ENCODE results near the gene LCA5. TPM values are rescaled to one million over a fixed set of nuclear protein-coding genes. Genes with fewer than 3 reads are reported as not detected.
"Not testable (repeated sequence)": the region's sequence is repeated elsewhere in the genome, so short reads cannot be mapped to it uniquely, and the experiment has no call there.

Gene LCA5
- total and polyA plus RNA-seq, 4 donors: 2.0 to 8.8 (median 5.8) TPM

DNA sequence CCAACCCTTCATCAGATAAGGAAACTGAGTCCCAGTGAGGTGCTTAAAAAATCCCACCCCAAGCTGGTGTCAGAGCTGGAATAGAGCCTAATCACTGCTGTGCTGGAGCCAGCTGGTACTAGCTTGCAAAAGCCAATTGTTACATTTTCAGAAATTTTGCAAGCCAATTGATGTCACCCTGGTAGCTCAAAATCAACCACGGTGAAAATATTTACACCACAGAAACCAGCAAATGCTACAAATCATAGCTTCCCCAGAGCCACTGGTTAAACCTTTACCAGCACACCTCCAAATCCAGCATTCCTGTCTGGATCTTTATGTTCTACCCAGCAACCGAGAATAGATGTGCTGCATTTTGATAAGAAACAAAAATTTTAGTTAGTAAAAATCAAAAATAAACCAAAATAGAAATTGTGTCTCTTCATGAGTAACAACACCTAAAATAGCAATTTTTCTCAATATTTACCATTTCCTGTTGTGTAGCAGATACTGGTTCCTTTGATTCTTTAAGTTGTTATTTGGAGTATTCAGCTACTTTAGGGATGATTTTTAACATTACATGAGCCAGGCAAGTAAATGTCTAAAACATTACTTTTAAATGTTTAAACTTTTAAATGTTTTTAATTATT lies 7.2 kb upstream of the LCA5 start:
- no peaks in the 10 kb centered on the region for H3K27me3 ChIP-seq (ENCODE audit: control insufficient read depth in 1 of 2, insufficient read depth in 2 of 2, low read length in 1 of 2)
- no peak for ATAC-seq (ENCODE audit: low FRiP score)
- H3K27ac ChIP-seq (ENCODE audit: low read depth in 1 of 2, low read length in 2 of 2): peak overlapping the region in 1 of 2 donors; percentile 51
- H3K9me3 ChIP-seq (ENCODE audit: control insufficient read depth, low read length): no peaks in the 10 kb centered on the region
- DNase-seq: no peak
- intact Hi-C loops (cut with DNase I): no loop called here
- peaks cover 0 to 3% of the 10 kb centered on the region in 2 donors for H3K4me1 ChIP-seq (ENCODE audit: control insufficient read depth in 1 of 2, insufficient read depth in 2 of 2, low read length in 2 of 2)
- no peaks in the 10 kb centered on the region for H3K36me3 ChIP-seq (ENCODE audit: control insufficient read depth in 1 of 2, insufficient read depth in 2 of 2, low read length in 1 of 2)
- H3K4me3 ChIP-seq (ENCODE audit: low read length in 2 of 2): peak overlapping the region in 1 of 2 donors; percentile 82
- WGBS, 2 donors: 24 to 49% methylated on average over 2 of the region's 2 CpGs

DNA sequence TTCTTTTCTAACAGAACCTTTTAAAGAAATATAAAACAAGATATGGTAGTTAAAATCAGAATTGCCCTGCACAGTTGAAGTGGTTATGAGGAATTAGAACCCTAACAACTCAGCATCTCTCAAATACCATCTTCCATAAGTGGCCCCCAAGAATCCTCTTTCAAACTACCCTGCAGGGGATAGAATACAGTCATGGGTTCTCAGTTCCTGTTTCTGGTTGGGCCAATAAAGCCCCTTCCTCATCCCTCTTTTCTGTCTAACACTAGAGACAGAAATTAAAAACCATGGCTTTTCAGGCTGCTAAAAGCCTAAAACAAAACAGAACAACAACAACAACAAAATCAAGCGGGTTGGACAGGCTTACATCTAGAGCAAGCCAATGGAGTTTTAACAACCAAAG lies 6.7 kb upstream of the LCA5 start:
- H3K4me3 ChIP-seq (ENCODE audit: low read length in 2 of 2): no peak overlapping the region
- H3K27ac ChIP-seq (ENCODE audit: low read depth in 1 of 2, low read length in 2 of 2): peak overlapping the region in 1 of 2 donors; percentile 51
- ATAC-seq (ENCODE audit: low FRiP score): no peak
- no peaks in the 10 kb centered on the region for H3K36me3 ChIP-seq (ENCODE audit: control insufficient read depth in 1 of 2, insufficient read depth in 2 of 2, low read length in 1 of 2)
- 100% methylated on average over 1 of the region's 1 CpG for WGBS, 2 donors
- no peaks in the 10 kb centered on the region for H3K9me3 ChIP-seq (ENCODE audit: control insufficient read depth, low read length)
- no peak for DNase-seq
- H3K4me1 ChIP-seq (ENCODE audit: control insufficient read depth in 1 of 2, insufficient read depth in 2 of 2, low read length in 2 of 2): peaks cover 0 to 4% of the 10 kb centered on the region in 2 donors
- H3K27me3 ChIP-seq (ENCODE audit: control insufficient read depth in 1 of 2, insufficient read depth in 2 of 2, low read length in 1 of 2): no peaks in the 10 kb centered on the region
- intact Hi-C loops (cut with DNase I): no loop called here

DNA sequence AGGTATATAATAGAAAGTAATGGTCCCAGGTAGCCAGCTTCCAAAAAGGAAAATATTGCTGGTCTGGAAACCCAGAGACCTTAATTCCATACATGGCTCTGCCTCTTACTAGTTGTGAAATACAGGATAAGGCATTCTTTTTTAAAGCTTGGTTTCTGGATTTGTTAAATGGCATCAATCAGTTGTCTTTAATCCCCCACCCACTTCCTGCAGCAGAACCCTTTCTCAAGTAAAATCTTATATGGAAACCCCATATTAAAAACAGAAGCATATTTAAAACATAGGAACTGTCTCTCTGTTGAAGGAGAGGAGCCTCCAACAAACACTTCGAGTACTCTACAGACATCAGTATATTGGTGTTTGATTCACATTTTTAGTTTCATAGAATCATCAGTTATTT lies 6.2 kb upstream of the LCA5 start:
- DNase-seq (no peak), ATAC-seq (ENCODE audit: low FRiP score) (no peak)
- 92 to 96% methylated on average over 1 of the region's 1 CpG for WGBS, 2 donors
- Histone ChIP-seq H3K27ac (ENCODE audit: low read depth in 1 of 2, low read length in 2 of 2) (no peak overlapping the region), H3K27me3 (ENCODE audit: control insufficient read depth in 1 of 2, insufficient read depth in 2 of 2, low read length in 1 of 2) (no peaks in the 10 kb centered on the region), H3K36me3 (ENCODE audit: control insufficient read depth in 1 of 2, insufficient read depth in 2 of 2, low read length in 1 of 2) (no peaks in the 10 kb centered on the region), H3K4me1 (ENCODE audit: control insufficient read depth in 1 of 2, insufficient read depth in 2 of 2, low read length in 2 of 2) (peaks cover 0 to 6% of the 10 kb centered on the region in 2 donors), H3K4me3 (ENCODE audit: low read length in 2 of 2) (no peak overlapping the region), H3K9me3 (ENCODE audit: control insufficient read depth, low read length) (no peaks in the 10 kb centered on the region)
- intact Hi-C loops (cut with DNase I): no loop called here

DNA sequence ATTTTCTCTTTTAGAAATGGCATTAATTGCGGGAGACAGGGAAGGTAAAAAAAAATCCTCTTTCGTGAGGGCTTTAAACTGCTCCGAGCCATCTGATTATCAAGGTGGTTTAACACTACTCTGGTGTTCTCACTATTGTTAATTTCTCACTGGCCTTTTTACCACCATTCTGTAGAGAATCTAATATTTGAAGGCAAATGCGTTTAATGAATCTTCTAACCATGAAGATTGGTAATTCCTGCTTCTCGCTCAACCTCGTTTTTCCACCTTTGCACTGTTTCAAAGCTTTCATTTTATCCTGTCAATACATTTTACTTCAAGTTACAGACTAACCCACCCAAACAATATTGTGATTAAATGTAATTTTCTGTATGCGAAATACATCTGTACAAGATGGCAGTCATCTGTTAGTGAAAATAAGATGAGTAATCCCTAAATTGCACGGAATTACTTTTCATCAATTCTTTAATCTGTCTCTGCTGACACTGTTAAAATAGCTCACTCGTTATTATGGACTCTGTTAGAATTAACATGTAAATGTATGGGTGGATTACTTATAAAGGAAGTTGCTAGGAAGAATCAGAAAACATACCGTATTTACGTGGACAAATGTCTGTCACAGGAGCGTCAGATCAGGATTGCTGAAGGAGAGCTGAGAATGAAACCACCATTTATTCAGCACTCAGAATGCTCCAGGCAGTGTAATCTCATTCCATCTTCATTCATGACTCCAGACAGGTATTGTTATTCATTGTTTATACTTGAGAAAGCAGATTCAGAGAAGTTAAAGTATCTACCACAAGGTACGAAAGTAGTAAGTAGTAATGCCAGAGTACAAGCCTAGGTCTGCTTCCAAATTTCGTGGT lies 1.1 kb upstream of the LCA5 start:
- DNase-seq (no peak), ATAC-seq (ENCODE audit: low FRiP score) (no peak)
- 34 to 36% methylated on average over 14 of the region's 14 CpGs for WGBS, 2 donors
- H3K27ac ChIP-seq (ENCODE audit: low read depth in 1 of 2, low read length in 2 of 2): no peak overlapping the region
- no peaks in the 10 kb centered on the region for H3K36me3 ChIP-seq (ENCODE audit: control insufficient read depth in 1 of 2, insufficient read depth in 2 of 2, low read length in 1 of 2)
- intact Hi-C loops (cut with DNase I): loop anchor here (5.0 to 10.0 kb wide), 2 partner anchors 306 to 464 kb away; partner anchors contain the start of genes HMGN3 (in 1 of the 2) and PHIP (in 1 of the 2)
- H3K4me1 ChIP-seq (ENCODE audit: control insufficient read depth in 1 of 2, insufficient read depth in 2 of 2, low read length in 2 of 2): peaks cover 0 to 3% of the 10 kb centered on the region in 2 donors
- H3K27me3 ChIP-seq (ENCODE audit: control insufficient read depth in 1 of 2, insufficient read depth in 2 of 2, low read length in 1 of 2): no peaks in the 10 kb centered on the region
- peak overlapping the region; percentile 80 to 82 for H3K4me3 ChIP-seq (ENCODE audit: low read length in 2 of 2)
- no peaks in the 10 kb centered on the region for H3K9me3 ChIP-seq (ENCODE audit: control insufficient read depth, low read length)

DNA sequence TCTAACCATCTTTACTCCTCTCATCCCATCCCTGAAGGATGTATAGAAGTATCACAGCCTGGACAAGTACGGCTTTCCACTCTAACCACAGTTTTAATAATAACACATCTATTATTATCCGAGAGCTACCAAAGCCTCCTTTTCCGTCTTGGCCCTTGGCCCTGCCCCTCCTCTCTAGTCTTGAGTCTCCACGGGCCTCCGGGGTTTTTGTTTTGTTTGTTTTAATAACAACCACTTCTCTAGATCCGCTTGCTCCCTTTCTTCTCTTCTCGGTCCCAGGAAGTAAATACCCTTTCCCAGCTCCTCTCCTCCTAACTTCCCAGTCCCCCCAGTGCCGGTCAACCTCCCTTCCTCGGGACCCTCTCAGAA lies 661 bp downstream of the LCA5 start:
- 0 to 1% methylated on average over 9 of the region's 9 CpGs for WGBS, 2 donors
- Histone ChIP-seq H3K9me3 (ENCODE audit: control insufficient read depth, low read length) (no peaks in the 10 kb centered on the region), H3K27ac (ENCODE audit: low read depth in 1 of 2, low read length in 2 of 2) (peak overlapping the region; percentile 8 to 49), H3K4me3 (ENCODE audit: low read length in 2 of 2) (peak overlapping the region; percentile 31 to 89), H3K36me3 (ENCODE audit: control insufficient read depth in 1 of 2, insufficient read depth in 2 of 2, low read length in 1 of 2) (no peaks in the 10 kb centered on the region), H3K27me3 (ENCODE audit: control insufficient read depth in 1 of 2, insufficient read depth in 2 of 2, low read length in 1 of 2) (no peaks in the 10 kb centered on the region), H3K4me1 (ENCODE audit: control insufficient read depth in 1 of 2, insufficient read depth in 2 of 2, low read length in 2 of 2) (peaks cover 0 to 3% of the 10 kb centered on the region in 2 donors)
- ATAC-seq (ENCODE audit: low FRiP score) (peak; percentile 63), DNase-seq (peak; percentile 65 to 82)
- intact Hi-C loops (cut with DNase I): loop anchor here (2.0 to 10.0 kb wide), 4 partner anchors 302 to 462 kb away; partner anchors contain the start of genes HMGN3 (in 2 of the 2) and PHIP (in 2 of the 2)

DNA sequence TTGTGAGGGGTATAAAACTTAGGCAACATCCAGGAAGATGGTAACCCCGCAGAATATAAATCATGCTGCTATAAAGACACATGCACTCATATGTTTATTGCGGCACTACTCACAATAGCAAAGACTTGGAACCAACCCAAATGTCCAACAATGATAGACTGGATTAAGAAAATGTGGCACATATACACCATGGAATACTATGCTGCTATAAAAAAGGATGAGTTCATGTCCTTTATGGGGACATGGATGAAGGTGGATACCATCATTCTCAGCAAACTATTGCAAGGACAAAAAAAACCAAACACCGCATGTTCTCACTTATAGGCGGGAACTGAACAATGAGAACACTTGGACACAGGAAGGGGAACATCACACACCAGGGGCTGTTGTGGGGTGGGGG lies 7.7 kb downstream of the LCA5 start:
- intact Hi-C loops (cut with DNase I): loop anchor here in 1 of 2 donors (5.0 kb wide), 1 partner anchor 1868 kb away; no protein-coding TSS in a partner anchor
- H3K9me3 ChIP-seq (ENCODE audit: control insufficient read depth, low read length); DNase-seq; H3K27me3 ChIP-seq (ENCODE audit: control insufficient read depth in 1 of 2, insufficient read depth in 2 of 2, low read length in 1 of 2); H3K36me3 ChIP-seq (ENCODE audit: control insufficient read depth in 1 of 2, insufficient read depth in 2 of 2, low read length in 1 of 2); H3K27ac ChIP-seq (ENCODE audit: low read depth in 1 of 2, low read length in 2 of 2); ATAC-seq (ENCODE audit: low FRiP score); H3K4me3 ChIP-seq (ENCODE audit: low read length in 2 of 2); H3K4me1 ChIP-seq (ENCODE audit: control insufficient read depth in 1 of 2, insufficient read depth in 2 of 2, low read length in 2 of 2): not testable (repeated sequence)
- WGBS, 2 donors: 94 to 98% methylated on average over 4 of the region's 4 CpGs

DNA sequence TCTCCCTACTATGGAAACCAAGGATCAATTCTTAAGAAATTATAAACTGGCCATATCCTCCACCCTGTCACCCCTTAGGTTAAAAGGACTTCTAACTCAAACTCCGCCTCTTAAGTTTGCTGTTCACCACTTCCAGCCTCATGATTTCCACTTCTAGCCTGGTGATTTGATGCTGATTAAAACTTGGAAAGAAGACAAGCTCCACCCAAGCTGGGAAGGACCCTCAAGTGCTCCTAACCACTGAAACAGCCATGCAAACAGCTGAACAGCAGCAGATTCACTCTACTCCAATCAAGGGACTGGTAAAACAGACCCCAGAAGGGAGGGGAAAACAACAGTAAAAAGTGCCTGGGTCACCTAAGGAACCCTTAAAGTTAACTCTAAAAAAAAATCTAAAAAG lies 10.3 kb downstream of the LCA5 start:
- Histone ChIP-seq H3K36me3 (ENCODE audit: control insufficient read depth in 1 of 2, insufficient read depth in 2 of 2, low read length in 1 of 2) (no peaks in the 10 kb centered on the region), H3K27me3 (ENCODE audit: control insufficient read depth in 1 of 2, insufficient read depth in 2 of 2, low read length in 1 of 2) (no peaks in the 10 kb centered on the region), H3K27ac (ENCODE audit: low read depth in 1 of 2, low read length in 2 of 2) (no peak overlapping the region), H3K4me1 (ENCODE audit: control insufficient read depth in 1 of 2, insufficient read depth in 2 of 2, low read length in 2 of 2) (no peaks in the 10 kb centered on the region), H3K9me3 (ENCODE audit: control insufficient read depth, low read length) (no peaks in the 10 kb centered on the region), H3K4me3 (ENCODE audit: low read length in 2 of 2) (no peak overlapping the region)
- intact Hi-C loops (cut with DNase I): loop anchor here in 1 of 2 donors (5.0 kb wide), 1 partner anchor 1870 kb away; no protein-coding TSS in a partner anchor
- no peak for ATAC-seq (ENCODE audit: low FRiP score)
- no peak for DNase-seq
- 97 to 100% methylated on average over 1 of the region's 1 CpG for WGBS, 2 donors

DNA sequence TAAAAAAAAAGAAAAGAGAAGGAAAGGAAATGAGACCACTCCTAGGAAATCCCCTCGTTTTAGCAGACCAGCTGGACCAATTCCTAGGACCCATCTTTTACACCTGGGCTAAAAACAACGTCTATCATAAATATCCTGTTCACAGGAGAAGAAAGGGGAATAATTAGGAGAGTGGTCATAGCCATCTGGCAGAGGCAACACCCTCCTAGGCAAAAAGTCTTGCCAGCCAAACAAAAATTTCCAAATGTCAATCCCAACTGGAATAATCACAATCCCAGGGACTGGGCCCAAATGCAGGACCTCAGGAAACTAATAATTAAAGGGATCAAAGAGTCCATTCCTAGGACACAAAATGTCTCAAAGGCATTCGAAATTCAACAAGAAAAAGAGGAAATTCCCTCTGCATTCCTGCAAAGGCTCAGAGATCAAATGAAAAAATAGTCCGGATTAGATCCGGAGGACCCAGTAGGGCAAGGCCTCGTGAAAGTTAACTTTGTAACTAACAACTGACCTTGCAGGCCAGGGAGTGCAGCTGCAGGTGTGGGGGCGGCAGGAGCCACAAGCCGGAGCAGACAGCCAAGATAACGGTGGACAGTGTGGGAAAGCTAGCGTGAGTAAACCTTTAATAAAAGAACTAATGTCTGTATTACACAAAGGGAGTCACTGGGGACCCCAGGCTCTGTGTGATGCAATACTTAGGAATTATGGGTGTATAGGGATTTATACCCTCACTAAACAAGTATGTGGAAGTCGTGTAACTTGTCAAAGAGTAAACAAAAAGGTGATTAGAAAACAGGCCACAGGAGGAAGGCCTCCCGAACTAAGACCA lies 11.7 kb downstream of the LCA5 start:
- Histone ChIP-seq H3K27me3 (ENCODE audit: control insufficient read depth in 1 of 2, insufficient read depth in 2 of 2, low read length in 1 of 2) (no peaks in the 10 kb centered on the region), H3K27ac (ENCODE audit: low read depth in 1 of 2, low read length in 2 of 2) (no peak overlapping the region), H3K4me3 (ENCODE audit: low read length in 2 of 2) (no peak overlapping the region), H3K4me1 (ENCODE audit: control insufficient read depth in 1 of 2, insufficient read depth in 2 of 2, low read length in 2 of 2) (no peaks in the 10 kb centered on the region), H3K9me3 (ENCODE audit: control insufficient read depth, low read length) (no peaks in the 10 kb centered on the region), H3K36me3 (ENCODE audit: control insufficient read depth in 1 of 2, insufficient read depth in 2 of 2, low read length in 1 of 2) (no peaks in the 10 kb centered on the region)
- ATAC-seq (ENCODE audit: low FRiP score) (no peak), DNase-seq (no peak)
- 70 to 76% methylated on average over 12 of the region's 12 CpGs for WGBS, 2 donors
- intact Hi-C loops (cut with DNase I): loop anchor here in 1 of 2 donors (5.0 kb wide), 1 partner anchor 1872 kb away; no protein-coding TSS in a partner anchor
